ENCODE data around the gene ZCCHC3.
"Not testable (repeated sequence)": the region's sequence is repeated elsewhere in the genome, so short reads cannot be mapped to it uniquely, and the experiment has no call there.

ZCCHC3 gene

GRCh38 chr20:297098-297924 lies at the start of gene ZCCHC3:
Gene ZCCHC3 (plus strand): TSS chr20:297570. CDS start chr20:297587, 17 bp downstream.
- peak; percentile 80 for DNase-seq (ENCODE audit: low read depth)

- DNase-seq (ENCODE audit: low read depth) = no peak
Observed at GRCh38 chr20:251354-251753, 46.0 kb upstream of the ZCCHC3 start.

DNA sequence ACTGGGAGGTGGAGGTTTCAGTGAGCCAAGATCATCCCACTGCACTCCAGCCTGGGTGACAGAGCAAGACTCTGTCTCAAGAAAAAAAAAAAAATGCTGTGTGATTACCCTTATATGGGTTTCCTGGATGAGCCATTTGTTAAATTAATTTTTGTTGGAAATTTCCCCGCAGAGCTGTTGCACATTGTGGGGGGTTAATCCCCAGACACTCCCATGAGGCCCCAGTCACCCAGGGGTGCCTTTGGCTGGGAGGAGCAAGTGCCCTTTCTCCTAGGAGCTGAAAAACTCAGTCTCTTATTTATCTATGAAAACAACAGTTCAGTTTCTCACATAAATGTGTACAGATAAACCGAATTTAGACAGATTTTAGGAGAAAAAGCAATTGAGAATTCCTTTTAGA lies 44.6 kb upstream of the ZCCHC3 start:
- DNase-seq (ENCODE audit: low read depth) = no peak

DNA sequence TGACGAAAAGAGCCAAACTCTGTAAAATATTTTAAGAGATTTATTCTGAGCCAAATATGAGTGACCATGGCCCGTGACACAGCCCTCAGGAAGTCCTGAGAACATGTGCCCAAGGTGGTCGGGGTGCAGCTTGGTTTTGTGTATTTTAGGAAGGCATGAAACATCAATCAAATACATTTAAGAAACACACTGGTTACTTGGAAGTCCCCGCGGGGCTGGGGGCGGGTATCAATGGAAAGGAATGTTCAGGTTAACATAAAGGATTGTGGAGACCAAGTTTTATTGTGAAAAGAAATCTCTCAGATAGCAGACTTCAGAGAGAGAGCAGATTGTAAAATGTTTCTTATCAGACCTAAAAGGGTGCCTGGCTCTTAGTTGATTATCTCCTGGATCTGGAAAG lies 43.9 kb upstream of the ZCCHC3 start:
- not testable (repeated sequence) for DNase-seq (ENCODE audit: low read depth)

DNA sequence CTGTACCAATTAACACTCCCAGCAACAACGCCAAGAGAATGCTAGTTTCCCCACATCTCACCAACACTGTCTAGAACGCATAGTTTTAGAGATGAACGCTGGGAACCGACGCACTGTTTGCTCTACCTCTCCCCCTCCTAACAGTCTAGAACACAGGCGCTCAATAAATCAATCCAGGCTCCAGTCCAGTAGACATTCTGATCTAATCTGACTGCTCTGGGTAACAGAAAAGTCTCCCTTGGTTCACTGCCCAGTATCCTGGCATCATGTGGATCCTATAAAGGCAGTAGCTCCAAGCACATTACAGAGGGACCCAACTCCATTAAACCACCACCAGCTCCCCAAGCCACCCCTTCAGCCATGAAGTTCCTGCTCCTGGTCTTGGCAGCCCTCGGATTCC lies 40.0 kb upstream of the ZCCHC3 start, which contains the start of gene DEFB132:
Gene DEFB132 (plus strand): TSS at position 306 of the 400 bp plus-strand sequence. CDS start 55 bp downstream, at position 361.
- DNase-seq (ENCODE audit: low read depth) = no peak

DNA sequence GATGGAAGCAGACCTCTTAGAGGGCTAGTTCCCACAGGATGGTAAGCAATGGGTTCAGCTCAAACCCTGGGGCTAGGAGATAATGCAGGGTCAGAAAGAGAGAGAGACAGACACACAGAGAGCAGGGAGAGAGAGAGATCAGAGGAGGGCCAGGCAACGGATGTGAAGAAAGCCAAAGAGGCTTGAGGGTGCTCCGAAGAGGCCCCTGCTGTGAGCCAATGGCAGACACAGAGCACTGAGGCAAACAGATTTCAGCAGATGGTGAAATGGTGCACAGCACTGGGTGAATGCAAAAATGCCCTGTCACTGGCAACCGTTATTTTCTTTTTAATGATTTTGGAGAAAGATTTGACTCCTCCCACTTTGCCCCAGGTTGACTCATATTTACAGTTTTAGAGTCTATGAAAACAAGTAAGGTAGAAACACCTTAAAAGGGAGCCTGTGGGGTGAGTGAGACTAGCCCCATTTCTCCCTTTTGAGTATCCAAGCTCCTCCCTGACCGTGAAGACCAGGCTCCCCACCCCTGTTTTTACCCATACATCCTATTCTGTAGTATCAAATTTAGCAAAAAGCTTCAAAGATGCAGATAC lies 39.0 kb upstream of the ZCCHC3 start:
- no peak for DNase-seq (ENCODE audit: low read depth)

- DNase-seq (ENCODE audit: low read depth) = no peak
Observed at GRCh38 chr20:258963-259362, 38.4 kb upstream of the ZCCHC3 start.

DNA sequence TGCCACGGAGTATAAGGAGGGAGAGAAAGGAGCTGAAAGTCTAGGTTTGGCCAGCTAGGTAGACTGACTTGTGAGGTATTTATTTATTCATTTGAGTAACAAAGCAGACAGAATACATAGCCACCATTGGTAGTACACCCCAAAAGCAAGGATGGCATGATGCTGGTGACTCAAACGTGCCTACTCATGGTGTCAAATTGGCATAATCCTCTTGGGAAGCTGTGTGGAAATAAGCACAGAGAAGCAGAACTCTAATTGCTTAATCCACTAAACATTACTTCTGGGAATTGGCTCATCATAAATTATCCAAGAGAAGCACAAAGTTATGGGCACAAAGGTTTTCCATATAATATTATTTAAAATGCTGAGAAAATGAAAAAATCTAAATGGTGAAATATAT lies 37.4 kb upstream of the ZCCHC3 start:
- no peak for DNase-seq (ENCODE audit: low read depth)

- no peak for DNase-seq (ENCODE audit: low read depth)
Observed at GRCh38 chr20:263701-264100, 33.7 kb upstream of the ZCCHC3 start.

DNA sequence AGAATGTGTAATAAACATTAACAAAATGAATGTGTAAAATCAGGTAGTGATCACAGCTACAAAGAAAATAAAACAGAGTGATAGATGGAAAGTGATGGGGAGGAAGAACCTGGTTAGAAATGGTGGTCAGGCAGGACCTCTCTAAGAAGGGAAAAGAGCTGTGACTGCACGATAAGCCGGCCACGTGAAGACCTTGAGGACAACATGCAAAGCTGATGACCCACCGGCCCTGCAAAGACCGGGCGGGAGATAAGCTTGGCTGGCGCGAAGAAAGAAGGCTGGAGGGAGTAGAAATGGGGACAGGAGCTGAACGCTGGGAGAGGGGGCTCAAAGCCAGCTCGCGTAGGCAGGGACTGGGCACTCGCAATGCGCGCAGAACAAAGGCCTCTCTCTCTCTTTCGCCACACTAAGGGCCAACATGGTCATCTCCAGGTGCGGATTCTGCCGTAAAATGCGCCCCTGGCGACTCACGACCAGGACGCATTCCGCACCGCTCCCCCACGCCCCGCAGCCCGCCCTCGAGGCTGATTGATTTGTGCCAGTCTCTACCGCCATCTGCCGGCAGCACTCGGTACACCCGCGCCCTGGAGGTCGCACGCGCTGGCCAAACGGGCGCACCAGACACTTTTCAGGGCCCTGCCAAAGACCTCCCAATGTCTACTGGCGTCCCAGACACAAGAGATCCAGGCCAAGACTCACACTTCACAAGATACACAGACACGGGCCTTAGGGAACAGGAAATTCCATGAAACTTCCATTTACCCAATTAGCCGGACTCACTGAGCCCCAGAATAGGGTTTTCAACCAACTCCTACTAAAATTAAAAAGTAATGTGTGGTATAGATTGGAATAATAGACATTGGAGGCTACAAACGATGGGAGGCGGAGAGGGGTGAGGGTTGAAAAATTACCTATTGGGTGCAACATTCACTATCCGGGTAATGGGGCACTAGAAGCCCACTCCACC lies 30.5 kb upstream of the ZCCHC3 start:
- peak; percentile 87 for DNase-seq (ENCODE audit: low read depth)

DNA sequence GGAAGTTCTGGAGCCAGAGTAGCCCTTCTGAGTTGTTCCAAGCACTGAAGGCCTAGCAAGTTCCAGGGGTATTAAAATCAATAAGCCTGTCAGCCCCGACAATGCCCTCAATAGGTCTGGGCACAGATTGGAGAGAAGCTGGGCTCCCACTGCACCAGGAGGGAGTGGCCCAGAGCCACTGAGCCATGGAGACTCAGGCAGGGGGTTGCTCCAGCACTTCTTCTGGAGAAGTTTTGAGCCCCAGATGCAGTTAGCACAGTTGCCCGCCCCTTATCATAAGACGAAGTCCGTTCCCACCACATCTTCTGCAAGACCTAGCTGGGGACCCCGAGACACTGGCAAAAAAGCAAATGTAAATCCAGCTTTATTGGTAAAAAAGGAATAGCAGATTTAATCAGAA lies 26.9 kb upstream of the ZCCHC3 start:
- no peak for DNase-seq (ENCODE audit: low read depth)

- no peak for DNase-seq (ENCODE audit: low read depth)
Observed at GRCh38 chr20:271069-271468, 26.3 kb upstream of the ZCCHC3 start.

- DNase-seq (ENCODE audit: low read depth) = no peak
Observed at GRCh38 chr20:271528-271927, 25.8 kb upstream of the ZCCHC3 start.

DNA sequence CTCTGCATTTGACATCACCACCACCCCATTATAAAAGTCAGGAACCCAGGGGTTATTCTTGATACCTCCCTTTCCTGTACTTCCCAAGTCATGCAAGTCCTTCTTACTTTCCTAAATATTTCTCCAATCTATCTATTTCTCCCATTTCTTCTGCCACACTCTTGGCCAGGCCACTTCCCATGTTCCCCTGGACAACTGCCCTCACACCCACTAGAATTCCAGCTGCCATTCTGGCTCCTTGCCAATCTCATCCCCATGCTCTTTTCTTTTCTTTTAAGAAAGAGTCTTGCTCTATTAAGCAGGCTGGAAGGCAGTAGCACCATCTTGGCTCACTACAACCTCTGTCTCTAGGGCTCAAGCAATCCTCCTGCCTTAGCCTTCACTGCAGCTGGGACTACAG lies 24.7 kb upstream of the ZCCHC3 start:
- no peak for DNase-seq (ENCODE audit: low read depth)

GRCh38 chr20:273884-274283 lies 23.5 kb upstream of the ZCCHC3 start:
- DNase-seq (ENCODE audit: low read depth) = no peak

DNA sequence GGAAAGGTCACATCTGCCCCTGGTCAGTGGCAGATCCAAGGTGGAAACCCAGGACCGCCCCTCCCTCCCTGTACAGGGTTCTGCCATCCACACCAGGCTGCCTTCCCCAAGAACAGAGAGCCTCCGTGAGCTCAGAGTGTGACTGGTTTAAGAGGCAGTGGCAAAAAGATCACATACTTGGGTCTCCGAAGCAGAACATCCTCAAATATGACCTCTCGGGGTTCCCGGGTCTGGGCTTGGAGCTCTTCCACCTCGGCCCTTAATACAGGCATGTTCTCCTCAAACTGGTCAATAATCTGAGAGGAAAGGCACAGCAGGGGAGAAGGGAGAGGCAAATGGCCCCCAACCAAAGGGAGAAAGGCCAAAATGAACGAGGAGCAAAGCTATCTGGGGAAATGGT lies 21.6 kb upstream of the ZCCHC3 start:
- no peak for DNase-seq (ENCODE audit: low read depth)

- DNase-seq (ENCODE audit: low read depth) = no peak
Observed at GRCh38 chr20:276620-277495, 20.5 kb upstream of the ZCCHC3 start.

DNA sequence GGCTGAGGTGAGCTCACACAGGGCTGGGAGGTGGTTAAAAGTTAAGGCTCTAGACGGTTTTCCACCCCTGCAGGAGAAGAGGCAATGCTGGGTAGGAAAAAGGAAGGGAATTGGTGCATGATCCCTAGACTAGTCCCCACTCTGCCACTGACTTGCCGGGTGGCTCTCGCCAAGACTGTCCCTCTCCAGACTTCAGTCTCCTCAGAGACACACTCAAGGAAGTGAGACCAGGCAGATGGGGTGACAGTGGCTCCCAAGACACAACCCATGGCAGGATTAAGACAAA lies 19.9 kb upstream of the ZCCHC3 start:
- no peak for DNase-seq (ENCODE audit: low read depth)

DNA sequence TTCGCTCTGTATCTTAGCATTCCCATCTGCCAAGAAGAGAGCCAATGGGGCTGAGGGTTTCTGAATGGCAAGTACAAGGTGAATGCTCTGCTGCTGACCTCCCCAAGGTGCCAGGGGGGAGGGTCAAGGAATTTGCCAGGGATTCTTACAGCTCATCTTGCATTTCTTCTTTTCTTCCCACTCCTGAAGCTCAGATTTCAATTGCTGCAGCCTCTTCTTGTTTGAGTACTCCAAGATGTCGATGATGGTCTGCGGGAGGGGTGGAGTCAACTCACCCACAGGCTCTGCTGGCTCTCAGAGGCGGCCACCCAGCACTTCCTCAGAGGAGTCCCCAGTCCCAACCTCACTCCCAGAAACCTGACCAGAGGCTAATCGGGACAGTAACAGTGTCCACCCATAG lies 19.2 kb upstream of the ZCCHC3 start:
- DNase-seq (ENCODE audit: low read depth) = no peak

- DNase-seq (ENCODE audit: low read depth) = no peak
Observed at GRCh38 chr20:278607-279571, 18.5 kb upstream of the ZCCHC3 start.

DNA sequence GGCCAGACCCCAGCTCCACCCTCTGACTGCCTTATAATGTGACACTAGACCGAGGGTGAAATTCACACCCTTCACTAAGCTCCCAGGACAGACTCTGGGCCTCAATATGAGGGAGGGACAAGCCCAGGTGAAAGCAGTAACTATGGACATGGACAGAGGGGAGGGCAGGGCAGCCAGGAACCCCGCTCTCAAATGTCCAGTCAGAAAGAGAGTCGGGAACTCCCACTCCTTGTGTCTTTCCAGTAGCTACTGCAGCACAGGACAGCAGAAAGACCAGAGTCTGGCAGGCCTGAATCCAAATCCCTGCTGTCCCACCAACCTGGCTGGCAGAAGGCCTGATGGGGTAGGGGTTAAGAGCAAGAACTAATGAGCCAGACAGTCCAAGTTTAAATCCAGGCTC lies 13.2 kb upstream of the ZCCHC3 start:
- DNase-seq (ENCODE audit: low read depth) = no peak

All from activated T-cell treated with anti-CD3 and anti-CD28 coated beads for 48 hours (primary cell).